GM20000 (cell line): ENCODE results near the gene CELSR3.
A peak's percentile ranks its signal among the peaks of the same experiment; 100 is the strongest.

Experiments
- DNase-seq: peaks from one replicate; pipeline ENCODE4 v3.0.0; 2012; ENCODE audit warnings: low spot score
- TF ChIP-seq, protein P1 (sequence below): IDR thresholded peaks from 2 replicates; pipeline ENCODE4 v1.5.1; 2012; ENCODE audit warnings: mild to moderate bottlenecking, control low read depth; ENCODE audit errors: extremely low read depth, missing control alignments

Gene CELSR3

DNA sequence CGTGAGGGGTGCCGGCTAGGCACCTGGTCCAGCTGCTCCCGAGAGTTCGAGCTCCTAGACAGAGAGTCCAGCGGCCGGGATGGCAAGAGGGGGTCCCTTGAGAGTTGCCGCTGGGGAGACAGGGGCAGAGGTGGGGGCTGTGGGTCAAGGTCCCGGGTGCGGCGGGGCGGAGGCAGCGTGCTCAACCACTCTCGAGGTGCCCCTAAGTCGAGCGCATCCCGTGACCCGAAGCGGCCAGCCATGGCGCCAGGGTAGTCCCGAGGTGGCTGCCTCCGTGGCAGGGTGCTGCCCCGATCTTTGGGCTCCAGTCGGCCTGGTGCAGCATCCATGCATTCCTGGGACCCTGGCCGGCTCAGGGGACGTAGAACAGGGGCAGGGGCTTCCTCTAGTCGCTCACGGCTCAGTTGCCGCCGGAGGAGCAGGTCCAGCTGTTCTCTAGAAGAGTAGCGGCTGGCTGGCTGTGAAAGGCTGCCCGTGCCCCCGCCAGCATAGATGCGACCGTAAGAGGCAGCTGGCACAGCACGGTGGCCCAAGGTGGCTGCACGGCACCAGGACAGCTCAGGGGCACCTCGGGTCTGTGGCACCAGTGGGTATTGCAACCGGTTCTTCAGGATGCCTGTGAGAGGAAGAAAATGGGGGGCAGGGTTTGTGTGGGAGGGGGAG lies 22.6 kb downstream of the CELSR3 start:
- TF ChIP-seq, protein P1, sequence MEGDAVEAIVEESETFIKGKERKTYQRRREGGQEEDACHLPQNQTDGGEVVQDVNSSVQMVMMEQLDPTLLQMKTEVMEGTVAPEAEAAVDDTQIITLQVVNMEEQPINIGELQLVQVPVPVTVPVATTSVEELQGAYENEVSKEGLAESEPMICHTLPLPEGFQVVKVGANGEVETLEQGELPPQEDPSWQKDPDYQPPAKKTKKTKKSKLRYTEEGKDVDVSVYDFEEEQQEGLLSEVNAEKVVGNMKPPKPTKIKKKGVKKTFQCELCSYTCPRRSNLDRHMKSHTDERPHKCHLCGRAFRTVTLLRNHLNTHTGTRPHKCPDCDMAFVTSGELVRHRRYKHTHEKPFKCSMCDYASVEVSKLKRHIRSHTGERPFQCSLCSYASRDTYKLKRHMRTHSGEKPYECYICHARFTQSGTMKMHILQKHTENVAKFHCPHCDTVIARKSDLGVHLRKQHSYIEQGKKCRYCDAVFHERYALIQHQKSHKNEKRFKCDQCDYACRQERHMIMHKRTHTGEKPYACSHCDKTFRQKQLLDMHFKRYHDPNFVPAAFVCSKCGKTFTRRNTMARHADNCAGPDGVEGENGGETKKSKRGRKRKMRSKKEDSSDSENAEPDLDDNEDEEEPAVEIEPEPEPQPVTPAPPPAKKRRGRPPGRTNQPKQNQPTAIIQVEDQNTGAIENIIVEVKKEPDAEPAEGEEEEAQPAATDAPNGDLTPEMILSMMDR: no peak

DNA sequence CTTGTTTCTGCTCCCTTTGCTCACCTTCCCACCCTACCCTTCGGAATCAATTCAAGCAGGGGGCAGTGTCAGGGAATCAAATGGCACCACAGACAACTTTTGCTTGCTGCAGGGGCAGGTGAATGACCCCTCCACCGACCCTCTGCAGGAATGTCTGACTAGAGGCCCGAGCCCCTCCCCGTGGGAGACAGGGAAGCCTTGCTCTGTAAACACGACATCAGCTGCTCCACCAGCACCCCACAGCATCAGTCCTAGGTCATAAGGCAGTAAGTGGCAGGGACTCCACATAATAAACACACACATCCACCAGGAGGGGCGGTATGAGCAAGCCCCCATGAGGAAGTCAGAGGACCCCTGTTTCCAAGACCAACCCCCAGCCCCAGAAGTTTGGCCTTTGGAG lies 25.4 kb downstream of the CELSR3 start:
- TF ChIP-seq, protein P1: no peak
- DNase-seq: no peak

More for the DNA sequence above, 22.6 kb downstream of the CELSR3 start:
- DNase-seq: no peak

DNA sequence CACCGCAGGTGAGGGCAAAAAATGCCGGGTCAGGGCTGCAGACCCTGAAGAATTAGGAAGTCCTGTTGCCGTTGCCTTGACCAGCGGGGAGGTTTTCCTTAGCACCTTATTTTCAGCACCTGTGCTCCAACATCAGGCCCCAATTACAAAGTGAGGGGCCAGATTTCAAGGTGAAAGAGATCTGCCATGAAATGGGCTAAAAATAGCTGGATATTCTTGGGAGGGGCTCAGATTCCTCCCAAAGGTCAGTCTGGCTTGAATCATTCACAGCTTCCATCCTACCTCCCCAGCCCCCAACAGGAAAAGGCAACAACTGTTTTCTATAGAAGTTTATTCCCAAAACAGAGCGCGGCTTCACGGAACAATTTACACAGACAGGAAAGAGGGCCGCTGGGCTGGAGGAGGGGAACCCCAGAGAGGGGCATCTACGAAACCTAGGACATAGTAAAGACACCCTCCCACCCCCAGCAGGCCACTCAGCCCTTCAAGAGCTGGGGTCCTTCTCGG lies 26.5 kb downstream of the CELSR3 start:
- no peak for DNase-seq
- TF ChIP-seq, protein P1: no peak

DNA sequence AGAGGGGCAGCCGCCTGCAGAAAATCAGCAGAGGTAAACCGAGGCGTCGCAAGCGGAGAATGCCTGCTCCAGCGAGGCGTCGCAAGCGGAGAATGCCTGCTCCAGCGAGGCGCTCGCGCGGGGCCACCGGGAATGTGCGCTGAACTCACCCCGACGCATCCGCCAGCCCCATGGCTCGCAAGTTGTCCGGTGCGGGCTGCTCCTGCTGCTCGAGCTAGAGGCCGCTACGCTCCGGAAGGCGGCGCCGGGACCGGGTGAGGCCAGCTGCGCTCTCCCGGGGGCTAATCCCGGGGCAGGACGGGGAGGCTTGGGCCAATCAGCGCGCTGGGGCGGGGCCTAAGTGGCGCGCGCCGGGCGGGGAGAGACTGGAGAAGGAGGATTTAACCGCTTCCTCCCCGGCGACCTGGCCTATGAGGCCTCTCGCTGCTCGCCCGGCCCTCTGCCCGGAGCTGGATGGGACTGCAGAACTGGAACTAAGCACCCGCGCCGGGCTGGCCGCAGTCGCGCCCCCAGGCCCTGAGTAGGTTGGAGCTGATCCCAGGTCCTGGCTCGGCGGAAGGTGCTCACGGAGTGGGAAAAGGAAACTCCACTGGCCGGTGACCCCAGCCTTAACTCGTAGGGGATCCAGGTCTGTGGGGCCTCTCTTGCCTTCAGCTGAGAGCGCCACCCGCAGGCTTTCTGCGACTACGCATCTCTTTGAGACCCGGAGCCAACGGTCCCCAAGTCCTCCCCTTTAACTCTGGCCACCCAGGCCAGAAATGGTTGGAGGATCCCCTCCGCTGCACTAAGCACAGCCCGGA lies 27.3 kb downstream of the CELSR3 start, which contains the start of gene SLC26A6:
Gene SLC26A6 (minus strand): TSS at position 240 of the 800 bp plus-strand sequence. CDS start 68 bp downstream, at position 172.
- TF ChIP-seq, protein P1: peak; percentile 58
- peak; percentile 100 for DNase-seq

DNA sequence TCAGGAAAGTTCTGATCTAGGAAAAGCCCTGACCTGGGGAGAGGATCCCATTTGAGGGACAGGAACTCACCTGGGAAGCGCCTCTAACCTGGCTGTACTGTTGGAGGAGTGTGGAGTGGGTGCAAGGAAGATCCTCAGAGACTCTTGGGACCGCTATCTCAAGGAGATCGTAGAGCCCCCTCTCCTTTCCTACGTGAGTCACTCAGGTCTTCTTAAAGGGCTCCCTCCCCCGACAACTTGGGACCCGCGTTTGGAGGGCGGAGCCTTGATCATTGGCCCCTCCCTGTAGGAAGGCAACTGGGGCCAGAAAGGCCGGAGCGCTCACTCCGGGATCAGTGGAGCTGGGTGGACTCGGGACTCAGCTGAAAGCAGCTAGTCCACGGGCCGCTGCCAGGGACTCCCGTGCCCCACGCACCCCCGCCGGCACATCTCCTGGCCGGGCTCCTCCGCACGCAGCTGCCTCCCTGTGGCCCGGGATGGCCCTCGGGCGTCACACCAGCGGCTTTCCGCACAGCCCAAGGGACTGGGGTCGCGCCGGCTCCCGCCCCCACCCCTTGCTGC lies 27.9 kb downstream of the CELSR3 start:
- peak; percentile 79 for DNase-seq
- TF ChIP-seq, protein P1: no peak

DNA sequence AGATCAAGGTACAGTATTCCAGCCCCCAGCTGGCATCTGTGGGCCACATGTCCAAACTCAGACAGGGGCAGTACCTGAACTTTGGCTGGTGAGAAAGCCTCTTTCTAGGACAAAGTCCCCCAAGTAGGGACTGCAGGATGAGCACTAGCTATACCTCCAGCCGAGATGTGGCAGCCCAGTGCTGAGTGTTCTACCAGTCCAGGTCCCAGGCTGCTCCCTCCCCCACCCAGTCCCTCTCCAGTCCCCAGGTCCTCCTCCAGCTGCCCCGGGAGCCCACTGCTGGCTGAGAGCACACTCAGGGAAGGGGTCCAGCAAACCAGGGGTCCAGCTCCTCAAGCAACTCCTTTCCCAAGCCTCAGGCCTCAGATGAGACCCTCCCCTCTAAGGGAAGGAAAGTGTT lies 28.9 kb downstream of the CELSR3 start:
- TF ChIP-seq, protein P1: no peak
- DNase-seq: no peak

DNA sequence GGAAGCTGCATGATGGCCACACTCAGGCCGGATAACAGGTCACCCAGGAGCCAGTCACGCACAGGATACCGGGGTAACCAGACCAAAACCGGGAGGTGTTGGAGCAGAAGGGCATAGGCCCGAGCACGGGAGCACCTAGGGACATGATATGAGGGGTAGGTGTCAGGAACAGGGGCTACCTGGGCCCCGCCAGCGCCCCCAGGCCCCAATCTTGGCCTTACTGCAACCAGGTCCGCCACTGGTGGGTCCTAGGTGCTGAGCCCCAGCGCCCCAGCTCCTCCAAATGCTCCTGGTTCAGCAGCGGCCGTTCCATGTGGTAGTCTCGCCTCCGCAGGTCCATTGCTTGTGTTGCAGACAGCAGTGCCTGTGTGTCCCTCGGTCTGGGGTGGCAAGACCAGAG lies 29.4 kb downstream of the CELSR3 start:
- no peak for DNase-seq

More for the DNA sequence above, 29.4 kb downstream of the CELSR3 start:
- TF ChIP-seq, protein P1: no peak
